ENCODE measurements around the gene PEPD.
"Not testable (repeated sequence)": the region's sequence is repeated elsewhere in the genome, so short reads cannot be mapped to it uniquely, and the experiment has no call there.

Gene PEPD

DNA sequence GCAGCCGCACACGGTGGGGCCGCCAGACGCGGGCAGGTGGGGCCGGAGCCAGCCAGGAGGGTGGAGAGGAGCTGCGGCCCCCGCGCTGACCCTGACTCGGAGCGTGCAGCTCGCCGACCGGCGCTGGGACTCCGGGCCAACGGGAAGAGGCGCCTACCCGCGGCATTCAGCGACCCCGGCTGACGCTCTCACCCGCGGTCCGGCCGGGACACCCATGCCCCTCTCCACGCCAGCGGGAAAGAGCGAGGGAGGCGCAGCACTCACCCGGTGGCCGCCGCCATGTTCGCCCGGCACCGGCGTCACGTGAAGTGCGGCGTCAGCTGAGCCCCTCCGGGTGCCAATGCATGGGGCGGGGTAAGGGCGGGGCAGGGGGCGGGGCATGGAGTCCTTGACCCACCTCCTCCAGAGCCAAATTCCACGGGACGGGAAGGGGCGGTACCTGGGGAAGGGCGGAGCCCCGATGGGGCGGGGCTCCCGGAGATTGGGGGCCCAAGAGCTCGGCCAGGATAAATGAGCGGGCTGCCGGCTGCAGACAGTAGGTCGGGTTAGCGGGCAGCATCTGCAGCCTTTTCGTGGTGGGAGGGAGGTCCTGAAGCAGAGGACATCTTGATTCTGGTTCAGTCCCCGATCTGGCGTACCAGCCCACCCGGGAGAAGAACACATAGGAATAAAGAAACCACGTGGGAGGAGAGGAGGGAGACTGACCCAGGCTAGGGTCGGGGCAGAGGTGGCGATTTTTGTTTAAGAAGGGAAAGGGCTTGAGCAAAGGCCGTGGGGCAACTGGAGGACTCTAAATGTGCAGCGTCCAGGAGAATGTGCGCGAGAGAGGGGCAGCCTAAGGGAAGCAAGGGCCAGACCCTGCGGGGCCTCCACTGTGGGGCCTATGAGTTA lies at the start of gene PEPD:
Gene PEPD, minus strand, starts transcription at position 312 of the 891 bp plus-strand sequence. Its CDS starts 31 bp downstream, at position 281.
- peak; percentile 89 for DNase-seq

GRCh38 chr19:33569821-33570220 lies 48.2 kb upstream of the PEPD start:
- DNase-seq = no peak

GRCh38 chr19:33568706-33569105 lies 47.1 kb upstream of the PEPD start:
- DNase-seq = no peak

- DNase-seq = no peak
These were observed 43.3 kb upstream of the PEPD start for GRCh38 chr19:33564836-33565338.

- no peak for DNase-seq
These were observed 41.0 kb upstream of the PEPD start for GRCh38 chr19:33562636-33563035.

- not testable (repeated sequence) for DNase-seq
These were observed 40.1 kb upstream of the PEPD start for GRCh38 chr19:33561666-33562065.

DNA sequence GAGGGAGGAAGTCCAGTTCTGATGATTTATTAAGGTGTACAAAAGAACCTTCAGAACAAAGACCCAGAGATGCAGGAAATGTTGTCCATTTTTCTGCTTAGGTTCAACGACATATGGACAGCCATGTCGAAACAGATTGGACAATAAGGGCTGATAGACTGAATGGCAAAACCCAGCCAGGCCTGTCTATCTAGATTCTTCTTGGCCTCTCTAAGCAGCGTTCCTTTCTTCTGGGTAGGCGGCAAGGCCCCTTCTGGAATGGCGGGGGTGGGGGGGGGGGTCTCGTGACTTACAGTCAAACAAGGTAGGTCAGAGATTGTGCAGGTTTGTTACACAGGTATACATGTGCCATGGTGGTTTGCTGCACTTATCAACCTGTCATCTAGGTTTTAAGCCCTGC lies 39.7 kb upstream of the PEPD start:
- no peak for DNase-seq

GRCh38 chr19:33559996-33560395 lies 38.4 kb upstream of the PEPD start:
- no peak for DNase-seq

- no peak for DNase-seq
These were observed 37.3 kb upstream of the PEPD start for GRCh38 chr19:33558856-33559255.

DNA sequence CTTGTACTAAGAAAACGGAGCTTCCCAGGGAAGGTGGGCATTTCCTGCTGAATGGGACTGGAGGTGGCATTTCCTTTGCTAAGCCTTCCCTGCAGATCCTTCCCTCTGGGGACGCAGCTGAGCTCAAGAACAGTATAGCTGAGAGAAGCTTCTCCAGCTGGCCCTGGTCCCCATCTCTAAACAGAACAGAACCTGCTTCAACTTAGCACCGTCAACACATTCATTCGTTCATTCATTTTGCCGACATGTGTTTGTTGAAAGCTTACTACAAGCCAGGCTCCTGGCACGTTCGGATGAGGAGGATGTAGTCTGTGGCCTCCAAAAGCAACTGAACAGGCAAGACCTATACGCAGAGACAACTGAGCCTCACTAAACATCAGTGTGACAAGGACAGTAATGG lies 36.6 kb upstream of the PEPD start:
- DNase-seq = no peak

DNA sequence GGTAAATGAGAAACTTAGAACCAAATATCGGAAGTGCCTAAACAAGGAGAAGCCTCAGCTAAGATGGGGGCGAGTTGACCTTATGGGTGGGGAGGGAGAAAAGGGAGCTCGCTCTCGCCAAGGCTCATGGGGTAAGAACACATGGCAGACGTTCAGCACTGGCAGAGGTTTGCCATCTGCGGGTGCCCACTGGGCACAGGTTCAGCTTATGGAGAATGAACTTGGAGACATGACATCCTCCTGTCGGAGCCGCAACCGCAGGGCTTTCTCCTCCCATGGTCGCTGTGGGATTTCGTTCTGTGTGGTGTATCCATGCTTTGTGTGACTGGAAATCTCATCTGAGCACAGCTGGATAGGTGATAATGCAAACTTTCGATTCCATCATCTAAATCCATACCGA lies 36.1 kb upstream of the PEPD start:
- DNase-seq = no peak

DNA sequence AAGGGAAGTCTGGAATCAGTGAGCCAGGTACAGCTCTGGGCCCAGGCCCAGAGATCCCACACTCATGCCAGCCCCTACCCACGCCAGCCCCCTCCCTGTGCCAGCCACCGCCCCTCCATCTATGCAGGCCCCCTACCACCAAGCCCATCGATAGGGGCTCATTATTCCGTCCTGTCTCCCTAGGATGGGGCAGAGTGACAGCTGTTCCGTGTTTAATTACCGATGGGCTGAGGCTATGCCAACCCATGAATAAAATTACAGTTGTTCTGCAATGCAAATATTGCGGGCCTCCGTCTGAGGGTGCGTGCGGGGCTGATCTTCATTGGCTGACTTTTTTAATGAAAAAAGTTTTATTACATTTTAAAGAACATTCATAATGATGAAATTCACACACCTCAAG lies 35.6 kb upstream of the PEPD start:
- no peak for DNase-seq

- DNase-seq = no peak
These were observed 34.7 kb upstream of the PEPD start for GRCh38 chr19:33556261-33556660.

DNA sequence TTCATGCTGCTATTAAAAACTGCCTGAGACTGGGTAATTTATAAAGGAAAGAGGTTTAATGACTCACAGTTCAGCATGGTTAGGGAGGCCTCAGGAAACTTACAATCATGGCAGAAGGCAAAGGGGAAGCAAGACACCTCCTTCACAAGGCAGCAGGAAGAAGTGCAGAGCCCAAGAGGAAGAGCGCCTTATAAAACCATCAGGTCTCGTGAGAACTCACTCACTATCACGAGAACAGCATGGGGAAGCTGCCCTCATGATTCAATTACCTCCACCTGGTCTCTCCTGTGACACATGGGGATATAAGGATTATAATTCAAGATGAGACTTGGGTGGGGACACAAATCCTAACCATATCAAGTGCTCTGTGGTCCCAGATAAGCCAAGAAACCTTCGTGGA lies 34.1 kb upstream of the PEPD start:
- DNase-seq = not testable (repeated sequence)

- no peak for DNase-seq
These were observed 33.2 kb upstream of the PEPD start for GRCh38 chr19:33554821-33555220.

DNA sequence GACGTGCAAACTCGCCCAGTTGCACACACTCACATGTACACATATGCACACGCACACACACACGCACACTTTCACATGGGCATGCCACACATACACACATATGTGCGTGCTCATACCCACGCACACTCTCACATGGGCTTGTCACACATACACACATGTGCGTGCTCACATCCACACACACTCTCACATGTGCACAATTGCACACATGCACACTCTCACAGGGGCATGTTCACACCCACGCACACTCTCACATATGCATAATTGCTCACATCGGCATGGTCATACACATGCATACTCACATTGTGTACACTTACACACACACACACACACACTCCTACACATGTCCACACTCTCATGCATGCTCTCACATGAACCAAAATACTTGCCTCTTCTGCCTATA lies 32.8 kb upstream of the PEPD start:
- DNase-seq = no peak

- no peak for DNase-seq
These were observed 32.1 kb upstream of the PEPD start for GRCh38 chr19:33553530-33554310.

DNA sequence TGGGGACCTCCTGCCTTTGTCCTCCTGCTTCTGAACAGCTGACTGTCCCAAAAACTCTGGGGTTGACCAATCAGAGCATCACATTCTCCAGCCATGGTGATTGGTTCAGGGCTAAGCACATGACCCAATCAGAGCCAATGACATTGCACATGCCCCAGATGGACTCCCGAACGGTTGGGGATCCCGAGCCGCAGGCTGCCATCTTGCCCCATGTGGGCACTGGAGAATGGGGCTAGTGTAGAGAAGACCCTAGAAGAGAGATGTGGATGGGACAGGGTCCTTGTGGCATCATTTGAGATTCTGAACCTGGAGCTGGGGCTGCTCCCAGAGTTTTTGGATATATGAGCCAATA lies 31.3 kb upstream of the PEPD start:
- DNase-seq = no peak

GRCh38 chr19:33552191-33552927 lies 30.8 kb upstream of the PEPD start:
- DNase-seq = no peak

GRCh38 chr19:33551676-33552075 lies 30.1 kb upstream of the PEPD start:
- DNase-seq = no peak

DNA sequence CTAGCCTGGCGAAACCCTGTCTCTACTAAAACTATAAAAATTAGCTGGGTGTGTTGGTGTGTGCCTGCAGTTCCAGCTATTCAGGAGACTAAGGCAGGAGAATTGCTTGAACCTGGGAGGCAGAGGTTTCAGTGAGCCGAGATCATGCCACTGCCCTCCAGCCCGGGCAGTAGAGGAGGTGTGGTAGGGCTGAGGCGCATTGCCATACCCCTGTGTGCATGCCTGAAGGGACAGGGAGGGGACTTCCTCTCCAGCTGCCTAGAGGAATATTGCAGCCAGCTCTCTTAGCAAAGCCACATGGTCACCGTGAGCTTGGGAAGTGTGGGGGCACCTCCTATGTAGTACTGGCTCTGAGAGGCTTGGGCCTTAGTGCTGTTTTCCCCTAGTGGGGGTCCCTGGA lies 29.2 kb upstream of the PEPD start:
- DNase-seq = no peak

DNA sequence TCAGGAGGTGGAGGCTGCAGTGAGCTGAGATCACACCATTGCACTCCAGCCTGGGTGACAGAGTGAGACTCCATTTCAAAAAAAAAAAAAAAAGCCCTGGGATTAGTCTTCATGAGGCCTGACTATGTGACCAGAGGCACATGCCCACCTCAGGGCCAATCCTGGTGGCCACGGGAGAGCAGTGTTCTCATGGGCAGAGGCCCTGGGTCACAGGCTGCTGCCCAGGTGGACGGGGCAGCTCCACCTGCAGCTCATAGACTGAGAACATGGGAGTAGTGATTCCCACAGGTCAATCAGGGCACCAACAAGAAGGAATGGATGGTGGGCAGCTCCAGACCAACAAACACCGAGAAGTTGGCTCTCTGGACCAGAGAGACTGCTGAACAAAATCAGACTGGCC lies 26.1 kb upstream of the PEPD start:
- no peak for DNase-seq

- DNase-seq = no peak
These were observed 25.1 kb upstream of the PEPD start for GRCh38 chr19:33546656-33547055.

All from hematopoietic multipotent progenitor cell treated with erythropoietin and hydrocortisone succinate and interleukin-3 and kit ligand, for 8 days (in vitro differentiated cells).